CD4-positive, alpha-beta T cell treated with Interleukin-4 for 4 hours (primary cell): ENCODE results near the gene EBF4.

Experiments used
- DNase-seq: peaks from one replicate; pipeline ENCODE4 v3.0.0-alpha.2; 2020

Gene EBF4

GRCh38 chr20:2692036-2692885 is at the start of gene EBF4:
TSS of gene EBF4 (plus strand) at chr20:2692780. CDS start at chr20:2693646, 866 bp downstream.
- DNase-seq = no peak

GRCh38 chr20:2643708-2644107 is 48.9 kb upstream of the EBF4 start:
- DNase-seq = no peak

- peak; percentile 93 for DNase-seq
Measured at GRCh38 chr20:2651772-2652723, 40.5 kb upstream of the EBF4 start, which contains the start of gene NOP56. TSS of gene NOP56 (plus strand) at chr20:2652632. CDS start at chr20:2652661, 29 bp downstream.

GRCh38 chr20:2652724-2653555 is 39.6 kb upstream of the EBF4 start:
- DNase-seq = no peak

- DNase-seq = no peak
Measured at GRCh38 chr20:2653556-2654383, 38.8 kb upstream of the EBF4 start.

GRCh38 chr20:2654384-2654822 is 38.2 kb upstream of the EBF4 start:
- DNase-seq = no peak

GRCh38 chr20:2654831-2655230 is 37.7 kb upstream of the EBF4 start:
- DNase-seq = no peak

- no peak for DNase-seq
Measured at GRCh38 chr20:2655331-2656116, 37.1 kb upstream of the EBF4 start.

GRCh38 chr20:2656471-2657117 is 36.0 kb upstream of the EBF4 start:
- DNase-seq = no peak

- DNase-seq = no peak
Measured at GRCh38 chr20:2657241-2657640, 35.3 kb upstream of the EBF4 start.

GRCh38 chr20:2657674-2658073 is 34.9 kb upstream of the EBF4 start:
- no peak for DNase-seq

- no peak for DNase-seq
Measured at GRCh38 chr20:2658414-2659354, 33.9 kb upstream of the EBF4 start.

GRCh38 chr20:2659547-2659946 is 33.0 kb upstream of the EBF4 start:
- no peak for DNase-seq

GRCh38 chr20:2663364-2663886 is 29.2 kb upstream of the EBF4 start:
- DNase-seq = no peak

- DNase-seq = peak; percentile 92
Measured at GRCh38 chr20:2663887-2664719, 28.5 kb upstream of the EBF4 start, which contains the start of gene IDH3B. TSS of gene IDH3B (minus strand) at chr20:2664216. CDS start at chr20:2664188, 28 bp downstream.

- no peak for DNase-seq
Measured at GRCh38 chr20:2671977-2672376, 20.6 kb upstream of the EBF4 start.

- DNase-seq = no peak
Measured at GRCh38 chr20:2672446-2672845, 20.1 kb upstream of the EBF4 start.

GRCh38 chr20:2673453-2673852 is 19.1 kb upstream of the EBF4 start:
- no peak for DNase-seq
